AG09309 (cell line): ENCODE measurements around the gene UQCC5.
A peak's percentile ranks its signal among the peaks of the same experiment; 100 is the strongest.

Experiments
- DNase-seq: peaks from one replicate; pipeline ENCODE4 v3.0.0-alpha.2; 2010; ENCODE audit warnings: low read depth
- H3K4me3 ChIP-seq: 2 replicates; pipeline ENCODE4 v1.5.1; 2011; ENCODE audit warnings: mild to moderate bottlenecking, low read depth, low read length, moderate library complexity; ENCODE audit not compliant: control insufficient read depth
- TF ChIP-seq, protein P1 (sequence below): IDR thresholded peaks from 2 replicates; pipeline ENCODE4 v1.5.1; 2011; ENCODE audit warnings: mild to moderate bottlenecking, low read depth, low read length, inconsistent platforms; ENCODE audit not compliant: insufficient read depth, control insufficient read depth; ENCODE audit errors: missing control alignments

UQCC5 gene

DNA sequence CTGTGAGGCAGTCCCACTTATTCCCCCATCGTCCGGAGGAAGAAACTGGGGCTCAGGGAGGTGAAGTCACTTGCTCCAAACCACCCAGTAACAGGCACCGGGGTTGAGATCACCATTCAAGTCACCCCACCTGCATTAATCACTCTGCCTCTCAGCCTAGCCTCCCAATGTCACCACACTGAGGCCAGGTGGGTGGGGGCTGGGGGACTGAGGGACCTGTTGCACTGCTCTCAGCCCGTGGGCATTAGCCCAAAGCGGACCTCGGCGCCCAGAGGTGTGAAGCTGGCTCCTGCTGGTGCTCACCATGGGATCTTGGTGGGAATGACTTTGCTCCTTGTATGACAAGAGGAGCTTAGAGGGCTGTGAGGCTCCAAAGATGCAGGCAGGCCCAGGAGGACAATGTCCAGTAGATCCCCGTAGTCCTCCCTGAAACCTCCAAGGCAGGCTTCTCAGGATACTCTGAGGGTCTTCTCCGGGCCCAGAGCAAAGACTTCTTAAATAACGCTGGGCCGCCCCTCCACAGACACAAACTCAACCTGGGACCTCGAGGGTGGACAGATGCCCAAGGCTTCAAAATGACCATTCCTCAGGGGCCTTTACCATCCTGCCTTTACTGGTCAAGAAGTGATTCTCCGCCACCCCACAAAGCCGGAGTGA is 4.4 kb upstream of the UQCC5 start:
- TF ChIP-seq, protein P1, sequence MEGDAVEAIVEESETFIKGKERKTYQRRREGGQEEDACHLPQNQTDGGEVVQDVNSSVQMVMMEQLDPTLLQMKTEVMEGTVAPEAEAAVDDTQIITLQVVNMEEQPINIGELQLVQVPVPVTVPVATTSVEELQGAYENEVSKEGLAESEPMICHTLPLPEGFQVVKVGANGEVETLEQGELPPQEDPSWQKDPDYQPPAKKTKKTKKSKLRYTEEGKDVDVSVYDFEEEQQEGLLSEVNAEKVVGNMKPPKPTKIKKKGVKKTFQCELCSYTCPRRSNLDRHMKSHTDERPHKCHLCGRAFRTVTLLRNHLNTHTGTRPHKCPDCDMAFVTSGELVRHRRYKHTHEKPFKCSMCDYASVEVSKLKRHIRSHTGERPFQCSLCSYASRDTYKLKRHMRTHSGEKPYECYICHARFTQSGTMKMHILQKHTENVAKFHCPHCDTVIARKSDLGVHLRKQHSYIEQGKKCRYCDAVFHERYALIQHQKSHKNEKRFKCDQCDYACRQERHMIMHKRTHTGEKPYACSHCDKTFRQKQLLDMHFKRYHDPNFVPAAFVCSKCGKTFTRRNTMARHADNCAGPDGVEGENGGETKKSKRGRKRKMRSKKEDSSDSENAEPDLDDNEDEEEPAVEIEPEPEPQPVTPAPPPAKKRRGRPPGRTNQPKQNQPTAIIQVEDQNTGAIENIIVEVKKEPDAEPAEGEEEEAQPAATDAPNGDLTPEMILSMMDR: no peak
- peak overlapping the region; percentile 82 for H3K4me3 ChIP-seq

DNA sequence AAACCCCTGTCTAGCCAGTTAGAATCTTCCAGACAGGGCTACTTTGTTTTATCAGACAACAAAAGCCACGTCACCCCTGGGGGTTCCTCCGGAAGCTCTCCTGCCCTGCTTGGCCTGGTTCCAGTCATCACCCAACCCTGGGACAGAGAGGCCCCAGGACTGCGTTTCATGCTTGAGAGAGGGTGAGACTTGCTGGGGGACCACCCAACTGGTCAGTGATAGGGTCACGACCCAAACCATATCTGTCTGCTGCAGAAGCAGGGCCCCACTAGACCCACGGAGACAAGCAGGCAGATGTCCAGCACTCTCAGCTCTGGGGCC is 3.9 kb upstream of the UQCC5 start:
- peak overlapping the region; percentile 82 for H3K4me3 ChIP-seq
- TF ChIP-seq, protein P1: no peak
- no peak for DNase-seq

More for the DNA sequence above, 4.4 kb upstream of the UQCC5 start:
- DNase-seq: no peak

DNA sequence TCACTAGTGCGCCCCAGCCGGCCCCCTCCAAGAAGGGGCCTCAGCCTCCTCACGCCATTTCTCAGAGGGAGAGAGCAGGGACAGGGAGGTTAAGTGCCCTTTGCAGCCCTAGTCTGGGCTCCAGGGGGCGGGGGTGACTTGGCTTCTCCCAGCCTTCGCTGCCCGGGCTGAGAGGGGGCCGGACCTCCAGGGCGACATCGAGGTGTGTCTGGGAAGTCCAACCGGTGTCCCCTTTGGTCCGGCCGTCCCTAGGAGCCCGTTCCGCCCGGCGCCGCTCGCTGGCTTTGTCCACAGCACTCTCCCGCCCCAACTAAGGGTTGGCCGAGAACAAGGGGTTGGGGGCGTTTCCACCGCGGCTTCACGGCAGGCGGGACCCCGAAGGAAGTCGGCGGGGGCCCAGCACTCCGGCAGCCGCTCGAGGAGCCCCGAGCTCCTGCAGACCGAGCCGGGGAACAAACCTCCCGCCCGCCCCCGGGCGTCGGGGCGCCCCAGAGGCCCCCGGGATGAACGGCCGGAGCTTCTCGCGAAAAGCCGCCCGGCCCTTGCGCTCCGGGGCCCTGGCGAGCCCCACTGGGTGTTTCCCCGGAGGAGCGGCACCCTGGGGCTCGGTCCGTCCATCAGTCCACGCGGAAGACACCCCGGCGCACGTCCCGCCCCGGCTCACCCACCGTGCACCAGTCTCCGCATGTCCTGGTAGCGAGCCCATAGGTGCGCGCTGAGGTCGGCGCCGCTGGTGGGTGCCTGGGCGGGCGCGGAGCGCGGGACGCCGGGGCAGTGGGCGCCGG is 3.4 kb upstream of the UQCC5 start:
- no peak for DNase-seq
- TF ChIP-seq, protein P1: no peak
- H3K4me3 ChIP-seq: peak overlapping the region; percentile 82

- TF ChIP-seq, protein P1: no peak
- DNase-seq: no peak
- peak within 1 kb of the TSS; percentile 82 for H3K4me3 ChIP-seq
Observed at GRCh38 chr3:52533623-52534280, 2.7 kb upstream of the UQCC5 start, which contains the start of gene NT5DC2. TSS of gene NT5DC2 (minus strand) at chr3:52533857. CDS start at chr3:52533737, 120 bp downstream.

- peak overlapping the region; percentile 67 for H3K4me3 ChIP-seq
- no peak for DNase-seq
- TF ChIP-seq, protein P1: peak; percentile 4
Observed at GRCh38 chr3:52534281-52535183, 1.9 kb upstream of the UQCC5 start.
